IPS-18c (cell line): Measurements from ENCODE around the gene TMEM256.

ENCODE experiments used
- H3K4me3 ChIP-seq: 2 replicates; pipeline ENCODE4 v1.7.0; 2013; ENCODE audit warnings: low read depth, mild to moderate bottlenecking, low read length, moderate library complexity; ENCODE audit not compliant: insufficient read depth
- H3K9me3 ChIP-seq: one replicate; pipeline ENCODE4 v1.6.1; 2013; ENCODE audit warnings: mild to moderate bottlenecking, low read length, moderate library complexity; ENCODE audit not compliant: control insufficient read depth, insufficient read depth

Gene TMEM256

DNA sequence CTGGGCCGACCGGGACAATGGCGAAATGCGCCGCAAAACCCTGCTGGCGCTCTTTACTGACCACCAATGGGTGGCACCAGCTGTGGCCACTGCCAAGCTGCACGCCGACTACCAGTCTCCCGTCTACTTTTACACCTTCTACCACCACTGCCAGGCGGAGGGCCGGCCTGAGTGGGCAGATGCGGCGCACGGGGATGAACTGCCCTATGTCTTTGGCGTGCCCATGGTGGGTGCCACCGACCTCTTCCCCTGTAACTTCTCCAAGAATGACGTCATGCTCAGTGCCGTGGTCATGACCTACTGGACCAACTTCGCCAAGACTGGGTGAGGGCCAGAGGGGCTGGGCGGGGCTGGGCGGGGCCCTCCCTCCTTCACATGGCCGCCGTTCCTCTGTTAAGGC is 11.9 kb upstream of the TMEM256 start:
- Histone ChIP-seq H3K9me3 (no peaks in the 10 kb centered on the region), H3K4me3 (no peak overlapping the region)

DNA sequence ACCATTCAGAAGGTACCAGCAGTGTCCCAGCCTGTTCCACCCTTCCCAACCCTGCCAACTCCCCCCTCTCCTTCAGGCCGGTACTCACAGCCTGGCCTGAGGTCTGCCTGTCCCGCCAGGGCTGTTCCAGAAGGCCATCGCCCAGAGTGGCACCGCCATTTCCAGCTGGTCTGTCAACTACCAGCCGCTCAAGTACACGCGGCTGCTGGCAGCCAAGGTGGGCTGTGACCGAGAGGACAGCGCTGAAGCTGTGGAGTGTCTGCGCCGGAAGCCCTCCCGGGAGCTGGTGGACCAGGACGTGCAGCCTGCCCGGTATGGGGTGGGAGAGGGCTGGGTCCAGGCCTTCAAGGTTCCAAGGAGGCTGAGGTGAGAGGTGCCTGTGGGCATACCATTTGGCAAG is 10.9 kb upstream of the TMEM256 start:
- H3K4me3 ChIP-seq, result no peak overlapping the region
- H3K9me3 ChIP-seq, result no peaks in the 10 kb centered on the region

DNA sequence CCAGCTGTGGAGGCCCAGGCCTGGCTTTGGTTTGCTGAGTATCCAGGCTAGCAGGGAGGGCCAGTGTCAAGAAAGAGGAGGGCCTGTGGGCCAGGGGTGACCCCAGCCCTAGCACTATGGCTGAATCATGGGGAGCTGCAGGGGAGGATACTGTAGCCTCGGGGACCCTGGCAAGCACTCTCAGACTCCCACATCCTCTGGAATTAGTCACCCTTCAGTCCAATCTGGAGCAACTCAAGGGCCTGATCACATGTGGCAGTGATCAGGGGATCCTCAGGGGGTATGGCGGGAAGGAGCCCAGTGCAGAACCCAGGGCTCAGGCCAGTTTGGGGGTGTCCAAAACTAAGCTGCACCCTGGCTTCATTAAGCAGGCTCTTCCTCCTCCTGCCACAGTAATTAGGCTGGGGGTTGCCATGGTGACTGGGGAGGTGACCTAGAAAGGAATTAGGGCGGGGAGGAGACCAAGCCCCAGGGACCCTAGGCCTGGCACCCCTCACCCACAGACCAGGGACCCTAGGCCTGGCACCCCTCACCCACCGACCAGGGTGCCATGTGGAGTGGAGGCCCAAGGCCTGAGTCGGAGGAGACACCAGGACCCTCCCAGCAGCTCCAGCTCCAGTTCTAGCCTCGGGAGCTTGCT is 9.6 kb upstream of the TMEM256 start:
- no peaks in the 10 kb centered on the region for H3K9me3 ChIP-seq
- H3K4me3 ChIP-seq, result no peak overlapping the region

DNA sequence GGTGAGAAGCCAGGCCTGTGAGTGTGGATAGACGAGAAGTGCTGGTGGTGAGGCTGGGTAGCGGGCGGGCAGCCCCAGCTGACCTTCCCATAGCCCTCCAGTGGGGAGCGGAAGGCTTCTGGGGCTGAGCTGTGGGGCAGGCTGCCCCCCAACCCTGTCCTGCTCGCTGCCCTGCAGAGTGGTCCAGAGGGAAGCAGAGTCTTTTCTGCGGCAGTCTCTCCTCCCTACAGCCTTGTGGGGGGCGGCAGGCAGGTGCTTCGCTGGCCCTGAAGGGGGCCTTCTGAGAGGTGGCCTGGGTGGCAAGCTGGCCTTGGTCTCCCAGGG is 7.5 kb upstream of the TMEM256 start:
- H3K4me3 ChIP-seq, result no peak overlapping the region
- no peaks in the 10 kb centered on the region for H3K9me3 ChIP-seq

DNA sequence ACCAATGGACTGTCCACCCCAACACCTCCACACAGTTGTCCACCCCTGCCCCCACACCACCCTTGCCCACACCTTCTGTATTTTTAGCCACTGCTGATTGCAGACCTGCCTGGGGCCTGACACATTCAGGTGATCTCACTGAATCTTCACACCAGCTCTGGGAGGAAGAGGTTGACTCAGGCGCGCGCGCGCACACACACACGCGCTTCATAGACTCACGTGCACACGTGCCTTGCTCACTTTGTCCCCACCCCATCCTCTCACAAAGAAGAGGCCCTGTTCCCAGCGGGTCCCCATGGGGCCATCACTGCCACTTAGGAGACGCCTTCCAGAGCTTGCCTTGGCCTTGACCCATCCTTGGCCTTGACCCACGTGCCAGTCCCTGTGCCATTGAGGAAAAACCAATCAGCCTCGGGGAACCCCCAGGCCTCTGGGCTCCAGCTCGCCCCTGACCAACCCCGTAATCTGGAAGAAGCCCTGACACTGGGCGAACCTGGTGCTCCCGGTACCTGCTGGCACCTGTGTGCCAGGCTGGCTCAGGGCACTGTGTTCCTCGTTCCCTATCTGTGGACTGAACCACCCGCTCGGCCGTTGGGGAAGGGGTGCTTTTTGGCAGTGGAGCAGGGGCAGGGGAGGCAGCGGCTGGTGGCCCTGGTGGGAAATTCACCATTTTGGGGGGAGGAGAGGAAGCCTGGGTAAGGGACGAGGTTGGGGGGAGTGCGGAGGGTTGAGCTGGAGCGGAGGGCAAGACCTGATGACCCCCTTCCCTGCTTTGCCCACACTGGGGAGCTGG is 6.9 kb upstream of the TMEM256 start:
- Histone ChIP-seq H3K4me3 (no peak overlapping the region), H3K9me3 (no peaks in the 10 kb centered on the region)

DNA sequence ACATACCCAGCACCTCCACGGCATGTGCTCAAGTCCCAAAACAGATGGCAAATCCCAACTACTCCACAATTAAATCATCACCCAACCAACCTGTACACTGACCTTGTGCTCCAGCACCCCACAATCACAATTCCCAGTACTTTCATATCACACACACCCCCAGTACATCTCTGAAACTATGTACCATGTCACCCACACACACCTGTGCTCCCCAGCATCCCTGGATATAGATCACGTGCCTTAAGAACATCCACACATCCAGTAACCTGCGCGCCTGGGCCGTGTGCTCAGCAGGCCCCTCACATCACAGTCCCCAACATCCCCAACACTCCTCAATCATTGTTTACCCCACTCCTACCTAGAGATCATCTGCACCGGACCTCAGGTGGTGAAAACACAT is 5.8 kb upstream of the TMEM256 start:
- Histone ChIP-seq H3K9me3 (no peaks in the 10 kb centered on the region), H3K4me3 (no peak overlapping the region)

DNA sequence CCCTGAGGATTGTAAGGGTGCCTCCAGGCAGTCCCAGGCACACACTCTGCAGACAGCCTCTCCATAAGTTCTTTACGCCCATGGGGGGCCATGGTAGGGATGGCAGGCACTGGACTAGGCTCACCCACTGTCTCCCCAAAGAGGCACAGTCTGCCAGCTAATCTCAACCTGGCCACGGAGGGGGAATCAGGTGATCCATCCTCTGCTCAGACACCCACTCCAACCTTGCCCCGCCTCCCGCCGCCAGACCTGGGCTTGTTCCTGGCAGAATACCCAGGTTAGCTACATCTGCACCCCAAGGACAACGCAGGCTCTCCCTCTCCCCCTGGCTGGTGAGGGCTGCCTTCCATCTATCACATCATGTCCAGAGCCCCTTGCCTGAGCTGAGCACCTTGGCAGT is 5.0 kb upstream of the TMEM256 start:
- no peaks in the 10 kb centered on the region for H3K9me3 ChIP-seq
- H3K4me3 ChIP-seq, result 0 out of 2 replicates have a peak overlapping the region, but pooled peaks have one; percentile 20

DNA sequence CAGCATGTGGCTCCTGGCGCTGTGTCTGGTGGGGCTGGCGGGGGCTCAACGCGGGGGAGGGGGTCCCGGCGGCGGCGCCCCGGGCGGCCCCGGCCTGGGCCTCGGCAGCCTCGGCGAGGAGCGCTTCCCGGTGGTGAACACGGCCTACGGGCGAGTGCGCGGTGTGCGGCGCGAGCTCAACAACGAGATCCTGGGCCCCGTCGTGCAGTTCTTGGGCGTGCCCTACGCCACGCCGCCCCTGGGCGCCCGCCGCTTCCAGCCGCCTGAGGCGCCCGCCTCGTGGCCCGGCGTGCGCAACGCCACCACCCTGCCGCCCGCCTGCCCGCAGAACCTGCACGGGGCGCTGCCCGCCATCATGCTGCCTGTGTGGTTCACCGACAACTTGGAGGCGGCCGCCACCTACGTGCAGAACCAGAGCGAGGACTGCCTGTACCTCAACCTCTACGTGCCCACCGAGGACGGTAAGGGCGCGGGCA is 4.4 kb upstream of the TMEM256 start:
- Histone ChIP-seq H3K9me3 (no peaks in the 10 kb centered on the region), H3K4me3 (peak overlapping the region; percentile 20; the same call in 1 of the 2 replicates)

DNA sequence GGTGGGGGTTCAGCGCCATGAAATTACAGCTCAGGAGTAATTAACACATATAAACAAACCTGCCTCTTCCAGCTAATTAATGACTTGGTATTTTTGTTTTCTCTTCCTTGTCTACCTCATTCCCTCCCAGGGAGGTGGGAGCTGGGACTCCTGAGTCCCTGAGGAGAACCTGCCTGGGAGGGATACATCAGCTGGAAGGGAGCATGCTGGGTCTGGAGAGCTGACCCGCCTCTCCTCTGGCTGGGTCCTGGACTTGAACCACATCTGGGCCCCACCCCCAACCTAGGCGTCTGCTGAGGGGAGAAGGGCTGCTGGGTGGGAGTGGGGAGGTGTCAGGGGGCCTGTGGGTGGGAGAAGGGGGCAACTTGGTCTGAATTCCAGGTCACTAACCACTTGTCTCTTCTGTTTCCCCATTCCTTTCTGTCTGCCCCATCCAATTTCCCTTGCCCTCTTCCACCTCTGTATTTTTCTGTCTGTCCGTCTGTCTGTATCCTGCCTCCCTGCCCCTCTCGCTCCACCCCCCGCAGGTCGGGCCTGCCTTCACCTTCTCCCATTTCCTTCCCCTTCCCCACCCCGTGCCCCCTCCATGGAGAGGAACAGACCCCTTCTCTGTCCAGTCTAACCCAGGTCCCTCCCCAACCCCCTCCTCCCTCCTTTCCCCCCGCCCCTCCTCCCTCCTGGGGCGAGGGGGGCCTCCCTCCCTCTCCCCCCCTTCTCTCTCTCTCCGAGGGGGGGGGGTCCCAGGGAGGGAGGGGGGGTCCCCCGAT is 3.8 kb upstream of the TMEM256 start, which contains the start of gene NLGN2:
NLGN2 (plus strand) TSS at position 361 of the 767 bp plus-strand sequence. CDS start 411 bp downstream, outside the sequence.
- Histone ChIP-seq H3K9me3 (no peaks in the 10 kb centered on the region), H3K4me3 (peak within 1 kb of the TSS; percentile 20; the same call in 1 of the 2 replicates)

DNA sequence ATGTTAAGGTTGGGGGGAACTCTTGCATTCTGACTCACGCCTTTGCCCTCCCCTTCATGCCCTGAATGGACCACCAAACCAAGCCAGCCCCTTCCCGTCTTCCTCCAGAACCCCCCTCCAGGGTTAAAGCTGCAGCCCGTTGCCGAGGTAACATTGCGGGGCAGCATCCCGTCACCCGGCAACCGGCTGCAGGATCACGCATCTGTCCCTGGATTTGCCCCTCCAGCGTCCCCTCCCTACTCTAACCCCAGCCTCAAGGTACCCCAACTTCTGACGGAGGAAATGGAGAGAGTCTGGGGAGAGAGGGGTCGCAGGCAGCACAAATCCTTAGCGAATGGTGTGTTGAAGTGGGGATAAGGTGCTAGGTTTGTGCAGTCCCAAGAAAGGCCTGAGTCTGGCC is 3.2 kb upstream of the TMEM256 start:
- Histone ChIP-seq H3K9me3 (no peaks in the 10 kb centered on the region), H3K4me3 (no peak overlapping the region; the same call in 1 of the 2 replicates)

DNA sequence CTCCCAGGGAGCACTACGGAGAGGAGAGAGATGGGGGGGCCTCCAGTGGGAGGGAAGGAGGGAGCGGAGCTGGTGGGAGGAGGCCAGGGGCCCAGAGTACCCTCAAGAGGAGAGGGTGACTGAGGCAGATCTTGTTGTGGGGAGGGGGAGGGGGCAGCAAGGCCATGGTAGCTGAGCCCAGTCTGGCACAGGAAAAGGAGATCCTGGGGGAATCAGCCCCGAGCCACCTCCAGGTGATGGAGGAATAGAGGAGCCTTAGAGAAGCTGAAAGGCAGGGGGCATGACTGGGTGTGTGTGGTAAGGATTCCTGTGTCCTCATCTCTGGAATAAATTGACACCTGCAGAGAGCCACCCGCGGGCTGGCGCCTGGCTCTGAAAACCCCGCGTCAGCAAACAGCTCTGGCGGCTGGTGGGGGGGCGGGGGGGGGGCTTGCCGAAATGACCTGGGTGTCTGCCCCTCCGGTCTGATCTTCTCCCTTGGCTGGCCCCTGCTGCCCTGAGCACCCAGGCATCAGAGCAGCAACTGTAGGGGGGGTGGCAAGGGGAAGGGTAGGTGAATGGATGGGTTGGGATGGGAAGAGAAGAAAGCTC is 2.4 kb upstream of the TMEM256 start:
- Histone ChIP-seq H3K4me3 (peak overlapping the region; percentile 81), H3K9me3 (no peaks in the 10 kb centered on the region)

DNA sequence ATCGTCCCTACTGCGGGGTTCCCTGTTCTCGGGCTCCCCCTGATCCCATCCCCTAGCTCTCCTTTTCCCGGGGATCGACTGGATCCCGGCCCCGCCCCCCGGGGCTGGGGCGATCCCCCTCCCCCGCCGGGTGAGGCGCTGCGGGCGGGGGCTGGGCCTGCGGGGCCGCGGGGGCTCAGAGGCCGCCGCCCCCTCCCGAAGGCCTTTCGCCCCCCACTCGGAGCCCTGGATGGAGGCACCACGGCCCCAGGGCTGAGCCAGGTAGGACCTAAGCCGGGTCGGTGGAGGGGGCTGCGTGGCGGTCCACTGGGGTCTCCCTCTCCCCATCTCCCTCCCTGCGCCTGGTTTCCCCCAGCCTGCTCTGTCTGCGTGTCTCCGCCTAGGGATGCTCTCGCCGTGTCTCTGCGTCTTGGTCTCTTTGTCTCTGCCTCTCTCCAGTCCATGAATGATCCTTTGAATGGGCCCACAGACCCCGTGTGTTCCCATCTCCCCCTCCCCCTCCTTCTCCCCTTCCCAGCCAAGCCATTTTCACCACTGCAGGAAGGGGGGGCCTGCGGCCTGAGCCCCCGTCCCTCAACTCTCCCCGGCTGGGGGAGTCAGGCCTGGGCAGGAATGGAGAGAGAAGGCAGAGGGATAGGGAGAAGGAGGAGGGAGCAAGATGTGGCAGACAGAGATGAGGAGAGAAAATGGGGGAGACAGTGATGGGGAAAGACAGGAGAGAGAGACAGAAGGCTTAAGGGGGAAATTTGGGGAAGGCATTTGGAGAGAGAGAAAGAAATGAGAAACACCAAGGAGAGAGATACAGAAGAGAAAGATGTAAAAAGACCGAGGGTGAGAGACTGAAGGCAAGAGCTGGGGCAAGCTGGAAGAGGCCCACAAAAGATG is 1.7 kb upstream of the TMEM256 start:
- Histone ChIP-seq H3K9me3 (no peaks in the 10 kb centered on the region), H3K4me3 (peak overlapping the region; percentile 81)

DNA sequence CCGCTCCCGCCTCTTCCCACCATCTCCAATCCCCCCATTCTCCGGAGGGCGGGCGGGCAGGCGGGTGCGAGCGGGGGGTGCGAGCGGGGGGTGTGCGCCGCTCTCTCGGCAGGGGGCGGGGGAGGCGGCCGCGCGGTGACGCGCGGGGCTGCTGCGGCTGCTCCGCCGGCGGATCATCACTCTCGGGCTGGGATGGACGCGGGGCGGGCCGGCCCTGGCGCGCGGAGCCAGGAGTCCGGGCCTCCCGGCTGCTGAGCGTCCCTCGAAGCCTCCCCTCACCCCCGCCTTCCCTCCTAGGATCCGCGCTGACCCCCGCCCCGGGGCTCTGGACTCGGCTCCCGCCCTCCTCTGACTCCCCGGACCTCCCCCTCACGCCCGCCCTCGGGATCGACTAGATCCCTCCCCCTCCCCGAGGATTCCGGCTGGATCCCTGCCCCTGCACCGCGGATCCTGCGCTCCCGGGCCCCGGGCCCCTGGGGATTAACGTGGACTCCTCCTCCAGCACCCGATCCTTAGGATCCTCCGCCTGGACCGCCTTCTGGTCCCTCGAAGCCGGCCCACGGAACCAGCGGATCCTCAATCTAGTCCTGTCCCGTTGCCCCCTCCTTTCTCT is 946 bp upstream of the TMEM256 start:
- H3K9me3 ChIP-seq, result no peaks in the 10 kb centered on the region
- H3K4me3 ChIP-seq, result peak overlapping the region; percentile 81

DNA sequence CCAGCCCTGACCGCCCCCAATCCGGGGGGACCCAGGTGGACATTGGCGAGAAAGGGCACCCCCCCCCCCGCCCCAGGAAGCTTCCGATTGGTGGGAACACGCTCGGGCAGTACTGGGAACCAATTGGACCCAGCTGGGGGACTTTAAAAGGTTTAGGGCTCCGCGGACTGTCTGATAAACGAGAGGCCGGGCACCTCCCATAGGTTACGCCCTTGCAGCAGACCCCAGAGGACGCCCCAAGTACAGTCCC is 245 bp downstream of the TMEM256 start:
- no peaks in the 10 kb centered on the region for H3K9me3 ChIP-seq
- peak overlapping the region; percentile 93 for H3K4me3 ChIP-seq

DNA sequence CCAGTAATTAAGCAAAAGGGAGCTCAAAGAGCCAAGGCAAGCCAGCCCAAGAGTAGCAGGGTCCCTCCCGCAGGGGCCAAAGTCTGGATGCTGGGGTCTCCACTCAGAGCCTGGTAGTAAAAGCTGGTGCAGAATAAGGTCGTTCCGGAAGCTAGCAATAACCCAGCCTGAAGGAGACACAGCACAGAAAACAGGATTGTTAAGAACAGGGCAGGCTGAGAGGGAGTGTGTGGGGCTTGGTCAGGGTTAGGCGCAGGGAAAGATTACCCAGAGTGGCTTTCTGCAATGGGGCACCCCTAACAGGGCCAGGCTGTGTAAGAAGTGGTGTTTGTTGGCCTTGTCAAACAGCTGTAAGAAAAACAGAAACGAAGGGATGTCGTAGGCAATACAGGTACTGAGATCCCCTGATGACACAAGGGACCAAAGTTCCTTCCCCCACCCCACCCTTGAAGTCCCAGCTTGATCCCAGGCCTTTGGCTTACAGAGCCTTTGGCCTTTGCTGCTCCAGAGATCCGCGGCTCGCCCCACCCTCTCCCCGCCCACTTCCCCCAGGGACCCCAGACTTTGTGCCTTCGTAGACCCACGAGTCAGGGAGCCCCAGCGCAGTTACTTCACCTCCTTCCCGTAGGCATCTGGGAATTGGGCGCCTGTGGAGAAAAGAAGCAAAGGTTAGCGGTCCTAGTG is 712 bp downstream of the TMEM256 start:
- Histone ChIP-seq H3K9me3 (no peaks in the 10 kb centered on the region), H3K4me3 (peak overlapping the region; percentile 93)

DNA sequence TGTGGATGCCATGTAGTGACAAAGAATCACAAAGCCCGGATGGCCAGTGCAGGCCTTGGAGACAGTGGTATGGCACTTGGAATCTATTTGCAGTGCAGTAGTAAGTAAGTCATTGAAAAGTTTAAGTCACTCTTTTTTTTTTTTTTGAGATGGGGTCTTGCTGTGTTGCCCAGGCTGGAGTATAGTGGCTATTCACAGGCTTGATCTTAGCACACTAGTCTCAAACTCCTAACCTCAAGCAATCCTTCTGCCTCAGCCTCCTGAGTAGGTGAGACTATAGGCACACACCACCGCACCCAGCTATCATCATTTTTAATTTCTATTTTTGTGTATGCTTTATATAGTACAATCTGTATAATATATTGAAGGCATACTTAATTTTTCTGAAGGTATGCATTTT is 5.3 kb downstream of the TMEM256 start:
- H3K4me3 ChIP-seq, result no peak overlapping the region
- H3K9me3 ChIP-seq, result no peaks in the 10 kb centered on the region
